HG03045 (cell line): ENCODE results near the gene ACD.

Experiments used
- ATAC-seq: cut with Tn5 transposase; IDR thresholded peaks from one replicate; pipeline ENCODE4 v1.9.1; 2021; ENCODE audit warnings: mild to moderate bottlenecking, moderate library complexity; ENCODE audit not compliant: unreplicated experiment

ACD gene

DNA sequence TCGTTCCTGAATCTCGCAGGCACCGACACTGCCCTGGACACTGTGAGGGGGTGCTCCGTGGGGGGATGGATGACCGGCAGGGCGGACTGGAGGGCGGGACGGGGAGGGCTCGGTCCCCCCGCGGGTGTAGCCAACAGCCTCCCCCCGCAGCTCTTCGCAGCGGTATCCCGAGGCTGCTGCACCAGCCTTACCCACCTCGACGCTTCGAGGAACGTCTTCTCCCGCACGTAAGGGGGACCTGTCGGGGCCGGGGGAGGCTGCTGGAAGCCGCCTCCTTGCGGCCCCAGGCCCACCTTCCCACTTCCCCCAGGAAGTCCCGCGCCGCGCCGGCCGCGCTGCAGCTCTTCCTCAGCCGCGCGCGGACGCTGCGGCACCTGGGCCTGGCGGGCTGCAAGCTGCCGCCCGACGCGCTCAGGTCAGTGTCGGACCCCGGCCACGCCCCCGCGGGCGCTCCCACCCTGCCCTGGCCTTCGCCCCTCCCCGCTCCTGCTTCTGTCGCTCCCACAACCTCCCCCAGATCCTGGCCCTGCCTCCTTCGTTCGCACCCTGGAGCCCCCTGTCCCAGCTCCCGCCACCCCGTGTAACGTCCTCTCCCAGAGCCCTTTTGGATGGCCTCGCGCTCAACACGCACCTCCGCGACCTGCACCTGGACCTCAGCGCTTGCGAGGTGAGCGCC lies 11.8 kb downstream of the ACD start:
- no peak for ATAC-seq

DNA sequence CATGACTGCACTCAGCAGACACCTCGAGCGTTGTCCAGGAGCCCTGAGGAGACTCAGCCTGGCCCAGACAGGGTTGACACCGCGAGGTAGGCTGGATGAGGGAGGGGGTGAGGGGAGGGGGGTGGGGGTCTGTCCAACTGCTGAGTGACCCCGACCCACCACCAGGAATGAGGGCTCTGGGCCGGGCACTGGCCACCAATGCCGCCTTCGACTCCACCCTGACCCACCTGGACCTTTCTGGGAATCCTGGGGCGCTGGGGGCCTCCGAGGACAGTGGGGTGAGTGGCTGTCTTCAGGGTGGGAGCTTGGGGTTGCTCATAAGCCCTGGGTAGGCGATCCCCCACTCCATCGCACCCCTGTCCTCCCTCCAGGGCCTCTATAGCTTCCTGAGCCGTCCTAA lies 12.4 kb downstream of the ACD start:
- no peak for ATAC-seq

- no peak for ATAC-seq
These were observed 12.9 kb downstream of the ACD start for GRCh38 chr16:67647111-67647651.

DNA sequence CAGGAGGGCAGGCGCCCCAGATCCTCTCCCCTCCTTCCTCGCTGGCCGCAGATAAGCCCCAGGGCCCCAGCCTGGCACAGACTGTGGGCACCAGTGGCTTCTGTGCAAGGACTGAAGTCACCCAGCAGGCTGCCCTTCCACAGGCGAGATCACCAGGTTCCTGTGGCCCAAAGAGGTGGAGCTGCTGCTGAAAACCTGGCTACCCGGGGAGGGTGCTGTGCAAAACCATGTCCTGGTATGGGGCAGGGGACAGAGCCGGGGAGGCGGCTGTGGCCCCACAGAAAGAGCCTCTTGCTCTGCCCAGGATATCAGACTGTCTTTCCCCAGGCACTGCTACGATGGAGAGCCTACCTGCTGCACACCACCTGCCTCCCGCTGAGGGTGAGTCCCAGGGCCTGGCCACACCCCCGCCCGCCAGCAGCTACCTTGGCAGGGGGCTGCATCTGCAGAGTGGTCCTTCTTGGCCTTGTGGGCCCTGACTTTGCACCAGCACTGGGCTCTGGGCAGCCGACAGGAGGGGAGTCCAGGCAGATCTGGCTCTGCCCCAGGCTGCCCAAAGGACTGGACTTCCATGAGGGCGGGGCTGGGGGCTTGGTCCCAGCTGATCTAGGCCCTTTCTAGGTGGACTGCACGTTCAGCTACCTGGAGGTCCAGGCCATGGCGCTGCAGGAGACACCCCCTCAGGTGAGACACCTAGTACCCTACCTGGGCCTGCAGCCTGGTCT lies 14.5 kb downstream of the ACD start:
- peak; percentile 9 for ATAC-seq

DNA sequence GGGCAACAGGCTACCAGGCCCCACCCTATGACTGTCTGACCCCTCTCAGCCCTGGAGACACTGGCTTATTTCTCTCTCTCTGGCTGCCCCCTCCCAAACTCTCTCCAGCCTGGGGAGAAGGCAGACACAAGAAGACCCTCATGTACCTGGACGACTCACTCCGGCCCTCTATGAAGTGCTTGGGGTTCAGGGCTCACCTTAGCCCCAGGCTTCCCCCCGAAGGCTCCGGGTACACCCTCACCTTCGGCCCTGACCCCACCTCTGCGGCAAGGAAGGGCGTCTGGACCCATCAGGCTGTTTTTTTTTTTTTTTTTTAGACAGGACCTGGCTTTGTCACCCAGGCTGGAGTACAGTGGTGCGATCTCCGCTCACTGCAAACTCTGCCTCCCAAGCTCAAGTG lies 16.0 kb downstream of the ACD start:
- no peak for ATAC-seq

- no peak for ATAC-seq
These were observed 18.0 kb downstream of the ACD start for GRCh38 chr16:67641779-67642708.

DNA sequence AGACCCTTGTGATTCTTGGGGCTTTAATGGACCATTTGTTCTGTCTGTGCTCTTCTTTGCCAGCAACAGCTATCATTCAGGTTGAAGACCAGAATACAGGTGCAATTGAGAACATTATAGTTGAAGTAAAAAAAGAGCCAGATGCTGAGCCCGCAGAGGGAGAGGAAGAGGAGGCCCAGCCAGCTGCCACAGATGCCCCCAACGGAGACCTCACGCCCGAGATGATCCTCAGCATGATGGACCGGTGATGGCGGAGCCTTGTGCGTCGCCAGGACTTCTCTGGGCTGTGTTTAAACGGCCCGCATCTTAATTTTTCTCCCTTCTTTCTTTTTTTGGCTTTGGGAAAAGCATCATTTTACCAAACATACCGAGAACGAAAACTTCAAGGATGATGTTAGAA lies 22.4 kb downstream of the ACD start:
- no peak for ATAC-seq

DNA sequence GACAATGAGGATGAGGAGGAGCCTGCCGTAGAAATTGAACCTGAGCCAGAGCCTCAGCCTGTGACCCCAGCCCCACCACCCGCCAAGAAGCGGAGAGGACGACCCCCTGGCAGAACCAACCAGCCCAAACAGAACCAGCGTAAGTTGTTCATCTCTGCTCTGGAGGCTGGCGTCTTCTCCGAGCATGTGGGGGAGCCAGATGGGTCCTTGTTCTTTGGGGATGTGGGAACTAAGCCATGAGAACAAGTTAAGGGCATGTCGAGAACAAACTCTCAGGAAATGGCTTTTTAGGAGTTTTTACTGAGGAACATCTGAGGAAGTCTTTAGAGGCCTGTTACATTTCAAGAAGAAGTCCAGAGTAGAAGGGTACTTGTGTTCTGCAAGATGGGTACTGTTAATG lies 23.3 kb downstream of the ACD start:
- no peak for ATAC-seq

DNA sequence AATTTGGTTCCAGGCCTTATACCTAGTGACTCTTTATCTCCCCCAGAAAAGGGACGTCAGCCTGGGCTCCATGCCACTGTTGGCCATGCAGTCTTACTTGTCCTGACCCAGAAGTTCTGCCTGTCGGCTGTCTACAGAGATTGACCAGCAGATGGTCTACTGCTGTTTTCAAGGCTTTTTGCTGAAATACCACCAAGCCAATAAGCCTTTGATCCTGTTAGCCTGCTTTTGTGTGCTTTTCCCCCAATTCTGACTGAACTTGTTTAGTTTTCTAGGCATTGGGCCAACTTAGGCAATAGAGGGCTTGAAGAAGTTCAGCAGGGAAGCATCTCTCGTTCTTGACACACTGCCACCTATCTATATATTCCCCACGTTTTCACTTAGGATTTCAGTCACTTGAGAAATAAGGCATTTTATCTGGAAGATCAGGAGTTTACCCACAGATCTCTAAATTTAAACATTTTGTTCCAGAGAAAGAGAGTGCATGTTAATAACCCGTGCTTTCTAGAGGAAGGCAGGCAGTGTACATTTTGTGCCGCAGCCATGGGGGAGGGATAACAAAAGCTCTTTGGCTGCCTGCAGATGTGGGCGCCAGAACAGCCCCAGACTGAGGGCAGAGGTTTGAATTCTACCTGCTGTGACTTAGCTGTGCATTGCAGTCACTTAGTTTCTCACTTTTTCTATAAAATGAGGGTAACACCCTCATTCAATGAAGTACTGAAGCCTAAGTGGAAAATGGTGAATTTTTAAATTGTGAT lies 27.5 kb downstream of the ACD start:
- ATAC-seq = no peak

DNA sequence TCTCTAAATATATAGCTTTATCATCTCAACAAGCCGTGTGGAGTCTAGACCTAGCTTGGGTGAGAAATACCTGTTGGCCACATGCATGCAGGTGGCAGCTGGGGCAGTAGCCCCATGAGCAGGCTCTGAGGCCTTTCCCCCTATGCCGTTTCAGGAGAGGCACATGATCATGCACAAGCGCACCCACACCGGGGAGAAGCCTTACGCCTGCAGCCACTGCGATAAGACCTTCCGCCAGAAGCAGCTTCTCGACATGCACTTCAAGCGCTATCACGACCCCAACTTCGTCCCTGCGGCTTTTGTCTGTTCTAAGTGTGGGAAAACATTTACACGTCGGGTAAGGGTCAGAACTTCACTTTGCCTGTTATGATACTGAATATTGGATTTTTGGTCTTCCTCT lies 31.8 kb downstream of the ACD start:
- ATAC-seq = no peak

DNA sequence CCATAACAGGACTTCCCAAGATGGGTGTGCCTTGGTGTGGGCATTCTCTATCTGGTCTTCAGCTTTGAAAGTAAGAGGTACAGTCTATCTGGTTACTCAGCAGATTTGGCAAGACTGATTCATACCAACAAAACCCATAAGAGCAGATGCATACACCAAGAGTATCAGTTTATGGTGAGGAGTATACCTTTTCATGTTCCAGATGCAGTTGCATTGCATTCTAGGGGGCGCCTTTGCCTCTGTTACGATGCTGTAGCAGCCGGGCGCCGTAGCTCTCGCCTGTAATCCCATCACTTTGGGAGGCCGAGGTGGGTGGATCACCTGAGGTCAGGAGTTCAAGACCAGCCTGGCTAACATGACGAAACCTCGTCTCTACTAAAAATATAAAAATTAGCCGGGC lies 46.3 kb downstream of the ACD start:
- no peak for ATAC-seq

- no peak for ATAC-seq
These were observed 51.7 kb downstream of the ACD start for GRCh38 chr16:67608364-67608763.
